ELF-1 (cell line): ENCODE data around the gene NYNRIN.
"Not testable (repeated sequence)": the region's sequence is repeated elsewhere in the genome, so short reads cannot be mapped to it uniquely, and the experiment has no call there.

ENCODE experiments used
- DNase-seq: peaks from one replicate; pipeline ENCODE4 v3.0.0-alpha.2; 2016; ENCODE audit warnings: low read depth, low spot score

Gene NYNRIN

GRCh38 chr14:24369907-24370687, 28.7 kb upstream of the NYNRIN start:
- DNase-seq = no peak

- no peak for DNase-seq
These were observed 28.1 kb upstream of the NYNRIN start for GRCh38 chr14:24370748-24371147.

DNA sequence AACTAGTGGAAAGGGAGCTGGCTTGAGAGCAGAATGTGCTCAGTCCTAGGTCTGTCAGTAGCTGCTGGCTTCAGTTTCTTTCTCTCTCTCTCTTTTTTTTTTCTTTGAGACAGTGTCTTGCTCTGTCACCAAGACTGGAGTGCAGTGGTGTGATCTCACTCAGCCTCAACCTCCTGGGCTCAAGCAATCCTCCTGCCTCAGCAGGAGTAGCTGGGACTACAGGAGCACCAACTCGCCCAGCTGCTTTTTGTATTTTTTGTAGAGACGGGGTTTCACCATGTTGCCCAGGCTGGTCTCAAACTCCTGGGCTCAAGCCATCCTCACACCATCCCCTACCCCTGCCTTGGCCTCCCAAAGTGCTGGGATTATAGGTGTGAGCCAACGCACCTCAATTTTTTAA, 27.2 kb upstream of the NYNRIN start:
- DNase-seq = not testable (repeated sequence)

GRCh38 chr14:24372701-24373416, 25.9 kb upstream of the NYNRIN start:
- no peak for DNase-seq

DNA sequence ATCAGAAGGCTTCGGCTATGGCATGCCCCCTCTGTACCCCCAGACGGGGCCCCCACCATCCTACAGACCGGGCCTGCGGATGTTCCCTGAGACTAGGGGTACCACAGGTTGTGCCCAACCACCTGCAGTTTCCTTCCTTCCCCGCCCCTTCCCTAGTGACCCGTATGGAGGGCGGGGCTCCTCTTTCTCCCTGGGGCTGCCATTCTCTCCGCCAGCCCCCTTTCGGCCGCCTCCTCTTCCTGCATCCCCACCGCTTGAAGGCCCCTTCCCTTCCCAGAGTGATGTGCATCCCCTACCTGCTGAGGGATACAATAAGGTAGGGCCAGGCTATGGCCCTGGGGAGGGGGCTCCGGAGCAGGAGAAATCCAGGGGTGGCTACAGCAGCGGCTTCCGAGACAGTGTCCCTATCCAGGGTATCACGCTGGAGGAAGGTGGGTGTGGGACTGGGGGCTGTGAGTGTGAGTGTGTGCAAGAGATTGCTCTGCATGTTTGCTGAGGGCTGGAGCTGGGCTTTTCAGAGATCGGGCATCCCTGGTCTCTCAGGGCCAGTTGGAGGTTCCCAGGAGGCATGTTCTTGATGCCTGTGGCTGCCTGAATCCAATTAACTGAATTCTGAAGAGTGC, 22.2 kb upstream of the NYNRIN start:
- peak; percentile 83 for DNase-seq

- no peak for DNase-seq
These were observed 21.7 kb upstream of the NYNRIN start for GRCh38 chr14:24377126-24377525.

GRCh38 chr14:24377657-24378056, 21.1 kb upstream of the NYNRIN start:
- DNase-seq = peak; percentile 66

- no peak for DNase-seq
These were observed 20.5 kb upstream of the NYNRIN start for GRCh38 chr14:24378327-24378726.

- no peak for DNase-seq
These were observed 19.6 kb upstream of the NYNRIN start for GRCh38 chr14:24378981-24379906.

DNA sequence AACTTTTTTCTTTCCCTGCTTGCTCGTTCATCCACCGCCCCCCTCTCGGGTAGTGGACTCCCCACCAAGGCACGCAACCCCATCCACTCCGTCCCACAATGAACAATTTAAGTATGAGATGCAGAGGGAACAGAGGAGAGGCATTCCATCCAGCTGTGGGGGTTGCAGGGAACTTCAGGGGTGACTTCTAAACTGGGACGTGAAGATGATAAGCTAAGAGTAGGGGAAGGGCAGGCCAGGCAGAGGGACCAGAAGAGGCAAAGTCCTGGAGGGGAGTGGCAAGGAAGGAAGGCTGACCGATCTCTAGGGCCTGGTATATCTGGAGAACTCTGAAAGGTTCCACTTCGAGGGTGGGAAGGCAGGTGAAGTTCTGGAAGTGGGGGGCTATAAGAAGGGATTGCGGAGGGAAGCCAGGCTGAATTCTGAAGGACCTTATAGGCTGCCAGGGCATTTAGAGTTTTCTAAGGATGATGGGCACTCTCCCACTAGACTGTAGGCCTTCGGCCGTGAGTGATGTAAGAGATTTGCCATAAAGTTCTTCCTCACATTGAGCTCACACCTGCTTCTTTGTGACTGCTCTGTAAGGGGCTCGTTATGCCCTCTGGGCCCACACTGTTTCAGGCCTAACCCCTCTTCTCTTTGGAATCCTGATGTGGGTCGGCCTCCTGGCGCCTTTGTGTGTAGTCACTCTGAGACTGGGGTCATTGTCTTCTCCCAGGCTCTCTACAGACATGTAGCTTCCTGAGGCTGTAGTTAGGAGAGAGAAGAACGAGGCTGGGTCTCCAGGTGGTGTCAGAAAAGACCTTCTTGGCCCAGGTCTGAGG, 18.7 kb upstream of the NYNRIN start:
- DNase-seq = peak; percentile 51

DNA sequence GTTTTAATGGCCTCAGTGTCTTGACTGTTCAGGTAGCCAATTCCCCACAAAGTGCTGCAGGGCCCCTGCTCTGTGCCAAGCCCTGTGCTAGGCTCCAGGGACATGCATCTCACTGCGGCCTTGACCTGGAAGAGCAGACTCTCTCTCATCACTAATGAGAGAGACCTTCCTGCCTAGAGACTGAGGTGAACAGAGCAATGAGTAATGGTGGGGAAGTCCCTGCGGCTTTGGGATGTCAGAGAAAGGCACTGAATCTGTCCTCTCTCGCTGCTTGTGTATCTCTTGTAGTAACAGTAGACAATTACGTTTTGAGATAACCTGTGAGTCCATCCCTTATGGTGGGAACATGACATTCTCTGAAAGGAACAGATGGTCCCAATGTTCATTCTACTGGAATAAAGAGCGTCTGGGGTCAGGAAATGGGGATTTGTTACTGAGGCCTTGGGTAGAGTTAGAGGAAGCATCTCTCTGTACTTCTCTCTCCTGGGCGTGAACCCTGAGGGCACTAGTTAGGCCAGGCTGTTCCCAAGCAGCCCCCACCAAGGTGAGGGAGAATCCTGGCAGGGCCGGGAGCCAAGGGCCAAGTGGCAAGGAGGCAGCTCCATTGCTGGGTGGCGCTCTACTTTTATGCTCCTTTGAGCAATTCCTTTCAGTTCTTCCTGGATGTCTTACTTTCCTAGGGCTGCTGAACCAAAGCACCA, 17.3 kb upstream of the NYNRIN start:
- DNase-seq = no peak

DNA sequence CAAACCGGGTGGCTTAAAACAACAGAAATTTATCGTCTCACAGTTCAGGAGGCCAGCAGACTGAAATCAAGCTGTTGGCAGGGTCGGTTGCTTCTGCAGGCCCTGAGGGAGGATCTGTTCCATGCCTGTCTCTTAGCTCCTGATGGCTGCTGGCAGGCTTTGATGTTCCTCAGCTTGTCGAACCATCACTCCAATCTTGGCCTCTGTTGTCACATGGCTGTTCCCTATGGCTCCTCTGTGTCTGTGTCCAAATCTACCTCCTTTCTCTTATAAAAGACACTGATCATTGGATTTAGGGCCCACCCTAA, 16.8 kb upstream of the NYNRIN start:
- DNase-seq = no peak

DNA sequence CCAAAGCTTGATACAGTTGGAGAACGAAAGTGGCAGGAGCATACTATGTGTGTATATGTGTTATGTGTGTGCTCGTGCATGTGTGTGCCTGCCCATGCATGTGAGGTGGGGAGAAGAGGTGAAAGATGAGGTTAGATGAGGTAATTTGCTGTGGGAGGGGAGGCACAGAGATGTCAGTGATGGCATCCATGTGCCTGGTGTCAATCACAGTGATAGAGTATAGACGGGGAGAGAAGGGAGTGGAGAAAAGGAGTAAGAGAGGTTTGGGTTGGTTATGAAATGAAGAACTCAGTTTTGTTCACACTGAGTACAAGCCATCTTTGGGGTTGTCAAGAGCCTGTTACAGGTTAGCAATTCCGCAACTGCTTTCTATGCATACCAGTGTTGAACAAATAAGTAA, 14.6 kb upstream of the NYNRIN start:
- no peak for DNase-seq

DNA sequence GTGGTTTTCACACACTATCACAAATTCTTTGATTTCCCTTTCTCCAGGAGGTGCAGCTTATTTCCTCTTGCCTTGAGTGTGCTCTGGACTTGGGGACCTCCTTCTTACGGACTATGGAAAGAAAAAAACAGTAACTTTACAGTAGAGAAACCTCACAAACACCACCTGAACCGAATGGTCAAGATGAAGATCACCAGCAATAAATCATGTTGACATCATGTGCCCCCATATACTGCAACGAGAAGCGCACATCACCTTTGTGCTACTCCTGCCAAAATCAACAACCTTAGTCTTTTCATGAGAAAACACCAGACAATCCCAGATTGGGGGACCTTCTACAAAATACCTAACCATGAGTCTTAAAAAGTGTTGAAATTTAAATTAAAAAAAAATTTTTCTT, 13.3 kb upstream of the NYNRIN start:
- DNase-seq = no peak

DNA sequence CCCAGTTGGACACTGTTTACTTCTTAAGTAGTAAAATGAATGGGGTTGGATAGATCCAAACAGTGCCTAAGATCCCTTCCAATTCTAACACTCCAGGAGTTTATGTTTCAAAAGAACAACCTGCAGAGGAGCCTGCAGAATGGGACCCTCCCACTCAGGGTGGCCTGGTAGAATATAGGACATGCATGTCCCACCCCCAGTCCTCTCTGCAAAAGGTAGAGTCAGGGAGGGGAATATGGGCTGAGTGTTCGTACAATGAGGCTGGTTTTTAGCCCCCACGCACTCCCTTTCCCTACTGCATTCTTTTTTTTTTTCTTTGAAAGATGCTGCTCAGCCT, 11.8 kb upstream of the NYNRIN start:
- DNase-seq = no peak

GRCh38 chr14:24387579-24387978, 11.2 kb upstream of the NYNRIN start:
- not testable (repeated sequence) for DNase-seq

DNA sequence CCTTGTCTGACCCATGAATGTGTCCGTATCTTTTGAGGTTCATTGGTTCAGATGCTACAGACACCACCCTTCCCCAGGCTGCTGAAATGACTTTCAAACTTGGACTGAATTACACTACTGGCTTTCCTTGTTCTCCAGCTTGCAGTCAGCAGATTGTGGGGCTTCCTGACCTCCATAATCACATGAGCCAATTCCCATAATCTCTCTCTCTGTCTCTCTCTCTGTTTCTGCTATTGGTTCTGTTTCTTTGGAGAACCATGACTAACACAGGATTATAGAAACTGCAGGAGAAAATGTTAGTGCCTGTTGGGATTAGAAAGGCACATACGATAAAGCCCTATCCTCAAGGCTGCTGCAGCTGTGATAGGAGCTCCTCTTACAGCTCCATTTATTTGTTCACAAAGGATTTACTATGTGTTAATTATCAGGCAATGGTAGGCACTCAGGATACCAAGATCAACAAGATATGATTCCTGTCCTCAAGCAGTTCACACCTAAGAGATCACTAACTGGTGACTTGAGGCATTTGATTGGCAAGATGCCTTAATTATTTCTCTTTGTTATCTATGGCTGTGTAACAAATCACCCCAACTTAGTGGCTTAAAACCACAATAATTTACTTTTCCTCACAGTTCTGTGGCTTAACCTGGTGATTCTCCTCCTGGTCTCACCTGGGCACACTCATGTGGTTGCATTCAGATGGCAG, 10.2 kb upstream of the NYNRIN start:
- DNase-seq = no peak

- DNase-seq = no peak
These were observed 9.5 kb upstream of the NYNRIN start for GRCh38 chr14:24389226-24389848.

- no peak for DNase-seq
These were observed 7.9 kb upstream of the NYNRIN start for GRCh38 chr14:24390701-24391468.
